Breast epithelium (tissue), 3 donors: ENCODE results near the gene CNOT11.

Experiments
- CTCF ChIP-seq, 3 donors: fragments of 450-650 bp; IDR thresholded peaks; one replicate each; pipeline ENCODE4 v1.5.1; 2016 to 2017; ENCODE audit warnings: antibody characterized with exemption in 3 of 3, mild to moderate bottlenecking in 3 of 3, moderate library complexity in 3 of 3
- POLR2A ChIP-seq: fragments of 450-650 bp; IDR thresholded peaks from one replicate; pipeline ENCODE4 v1.6.1; 2016; ENCODE audit warnings: antibody characterized with exemption, mild to moderate bottlenecking, moderate library complexity
- POLR2AphosphoS5 ChIP-seq, 3 donors: sonication (generic); formaldehyde crosslinking; IDR thresholded peaks; one replicate each; pipeline ENCODE4 v1.6.1; 2017; ENCODE audit warnings: antibody characterized with exemption in 3 of 3

GRCh38 chr2:101241158-101241557 lies 11.5 kb upstream of the CNOT11 start:
- TF ChIP-seq CTCF (IDR thresholded peaks at IDR 0.05) (no peak), POLR2A (no peak), POLR2AphosphoS5 (IDR thresholded peaks at IDR 0.05) (no peak)
